Measurements from ENCODE around the gene CNTN4.

CNTN4 gene

GRCh38 chr3:2876362-2876761 is 777.7 kb downstream of the CNTN4 start:
- TF ChIP-seq, protein P1, sequence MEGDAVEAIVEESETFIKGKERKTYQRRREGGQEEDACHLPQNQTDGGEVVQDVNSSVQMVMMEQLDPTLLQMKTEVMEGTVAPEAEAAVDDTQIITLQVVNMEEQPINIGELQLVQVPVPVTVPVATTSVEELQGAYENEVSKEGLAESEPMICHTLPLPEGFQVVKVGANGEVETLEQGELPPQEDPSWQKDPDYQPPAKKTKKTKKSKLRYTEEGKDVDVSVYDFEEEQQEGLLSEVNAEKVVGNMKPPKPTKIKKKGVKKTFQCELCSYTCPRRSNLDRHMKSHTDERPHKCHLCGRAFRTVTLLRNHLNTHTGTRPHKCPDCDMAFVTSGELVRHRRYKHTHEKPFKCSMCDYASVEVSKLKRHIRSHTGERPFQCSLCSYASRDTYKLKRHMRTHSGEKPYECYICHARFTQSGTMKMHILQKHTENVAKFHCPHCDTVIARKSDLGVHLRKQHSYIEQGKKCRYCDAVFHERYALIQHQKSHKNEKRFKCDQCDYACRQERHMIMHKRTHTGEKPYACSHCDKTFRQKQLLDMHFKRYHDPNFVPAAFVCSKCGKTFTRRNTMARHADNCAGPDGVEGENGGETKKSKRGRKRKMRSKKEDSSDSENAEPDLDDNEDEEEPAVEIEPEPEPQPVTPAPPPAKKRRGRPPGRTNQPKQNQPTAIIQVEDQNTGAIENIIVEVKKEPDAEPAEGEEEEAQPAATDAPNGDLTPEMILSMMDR (IDR thresholded peaks at IDR 0.05; ENCODE audit: low read depth, low read length): no peak
- no peak overlapping the region for H3K4me3 ChIP-seq (ENCODE audit: low read depth, low read length)

GRCh38 chr3:2879023-2879422 is 780.4 kb downstream of the CNTN4 start:
- no peak overlapping the region for H3K4me3 ChIP-seq (ENCODE audit: low read depth, low read length)
- TF ChIP-seq, protein P1 (IDR thresholded peaks at IDR 0.05; ENCODE audit: low read depth, low read length): no peak

GRCh38 chr3:2879587-2879986 is 780.9 kb downstream of the CNTN4 start:
- TF ChIP-seq, protein P1 (IDR thresholded peaks at IDR 0.05; ENCODE audit: low read depth, low read length): no peak
- H3K4me3 ChIP-seq (ENCODE audit: low read depth, low read length): no peak overlapping the region

GRCh38 chr3:2880218-2880756 is 781.6 kb downstream of the CNTN4 start:
- TF ChIP-seq, protein P1 (IDR thresholded peaks at IDR 0.05; ENCODE audit: low read depth, low read length): no peak
- H3K4me3 ChIP-seq (ENCODE audit: low read depth, low read length): no peak overlapping the region

GRCh38 chr3:2883283-2883682 is 784.6 kb downstream of the CNTN4 start:
- TF ChIP-seq, protein P1 (IDR thresholded peaks at IDR 0.05; ENCODE audit: low read depth, low read length): no peak
- H3K4me3 ChIP-seq (ENCODE audit: low read depth, low read length): no peak overlapping the region

- TF ChIP-seq, protein P1 (IDR thresholded peaks at IDR 0.05; ENCODE audit: low read depth, low read length): no peak
- no peak overlapping the region for H3K4me3 ChIP-seq (ENCODE audit: low read depth, low read length)
These were observed 789.9 kb downstream of the CNTN4 start for GRCh38 chr3:2888592-2888991.

DNA sequence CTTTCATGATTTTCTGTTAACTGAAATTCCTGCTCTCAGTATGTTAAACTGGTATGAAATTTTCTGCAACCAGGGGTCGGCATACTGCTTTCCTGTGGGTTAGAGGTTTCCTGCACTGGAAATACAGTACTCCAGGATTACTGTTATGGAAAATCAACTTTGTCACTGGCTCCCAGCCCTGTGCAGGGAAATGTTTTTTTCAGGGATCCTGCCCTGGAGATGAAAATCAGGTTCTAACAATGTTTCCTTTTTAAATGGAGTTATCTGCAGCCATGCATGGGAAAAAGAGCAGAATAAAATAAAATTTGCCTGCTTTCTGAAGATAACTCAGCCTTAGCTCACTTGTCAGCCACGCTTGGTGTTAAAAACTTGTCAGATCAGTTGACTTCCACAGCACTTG is 791.1 kb downstream of the CNTN4 start:
- TF ChIP-seq, protein P1 (IDR thresholded peaks at IDR 0.05; ENCODE audit: low read depth, low read length): no peak
- H3K4me3 ChIP-seq (ENCODE audit: low read depth, low read length): no peak overlapping the region

All from WI38 (cell line).